Mesenteric fat pad (tissue), 1 donor: Measurements from ENCODE around the gene C1QTNF4. TPM values are rescaled to one million over a fixed set of nuclear protein-coding genes. Genes with fewer than 3 reads are reported as not detected.

ENCODE experiments used
- total RNA-seq: library from RNA; stranded (reverse); fragmentation: NEBNext Ultra II Directional; extraction: Animal tissue kit (Norgen Biotek cat#: 25700); gene quantifications from one replicate; pipeline ENCODE4 v1.2.1, GENCODE V29; 2021
- donor health status: DM: yes; HTN: yes; CAD: no.

Gene C1QTNF4
- total RNA-seq, 1 donor from 2014 or later, result 1.1 TPM

Other genes with a start within 250 kb of the C1QTNF4 start
- 0.48 TPM for gene MYBPC3, start 241.7 kb downstream of the C1QTNF4 start, total RNA-seq
- gene SPI1, start 215.9 kb downstream of the C1QTNF4 start, total RNA-seq, result 74.7 TPM
- 49.7 TPM for gene SLC39A13, start 185.8 kb downstream of the C1QTNF4 start, total RNA-seq
- gene PSMC3, start 168.0 kb downstream of the C1QTNF4 start, total RNA-seq, result 116 TPM
- gene RAPSN, start 145.3 kb downstream of the C1QTNF4 start, total RNA-seq, result 0.55 TPM
- gene CELF1, start 41.3 kb downstream of the C1QTNF4 start, total RNA-seq, result 127 TPM
- gene PTPMT1, start 28.8 kb downstream of the C1QTNF4 start, total RNA-seq, result 50.7 TPM
- 12.6 TPM for gene KBTBD4, start 15.4 kb downstream of the C1QTNF4 start, total RNA-seq
- gene NDUFS3, start 15.3 kb downstream of the C1QTNF4 start, total RNA-seq, result 72.8 TPM
- gene FAM180B, start 7.7 kb downstream of the C1QTNF4 start, total RNA-seq, result 0.55 TPM
- 110 TPM for gene MTCH2, start 48.1 kb upstream of the C1QTNF4 start, total RNA-seq
- 0.42 TPM for gene AGBL2, start 121.0 kb upstream of the C1QTNF4 start, total RNA-seq
- gene FNBP4, start 172.9 kb upstream of the C1QTNF4 start, total RNA-seq, result 89.9 TPM